ENCODE measurements around the gene TRAF1.

Gene TRAF1

DNA sequence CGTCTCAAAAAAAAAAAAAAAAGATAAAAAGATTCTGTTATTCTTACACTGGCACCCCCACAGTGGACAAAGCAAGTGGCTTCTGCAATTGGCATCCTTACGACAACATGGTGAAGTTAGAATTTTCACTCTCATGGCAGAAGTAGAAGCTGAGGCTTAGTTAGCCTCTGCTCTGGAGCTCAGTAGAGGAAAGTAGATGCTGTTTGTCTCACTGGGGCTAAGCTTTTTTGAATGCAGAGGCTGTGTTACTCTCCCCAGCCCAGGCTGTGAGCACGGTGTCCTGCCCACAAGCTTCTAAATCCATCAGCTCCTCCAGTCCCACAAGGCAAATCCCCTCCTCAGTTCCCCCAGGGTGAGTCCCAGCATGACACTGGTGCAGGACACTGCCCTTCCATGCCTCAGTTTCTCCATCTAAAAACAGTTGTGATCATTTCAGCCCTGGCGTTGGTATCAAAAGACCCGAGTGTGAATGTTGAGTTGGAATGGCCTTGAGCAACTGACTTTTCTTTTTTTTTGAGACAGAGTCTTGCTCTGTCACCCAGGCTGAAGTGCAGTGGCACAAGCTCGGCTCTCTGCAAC is 27.0 kb downstream of the TRAF1 start:
- no peaks in the 10 kb centered on the region for H3K36me3 ChIP-seq (ENCODE audit: insufficient read depth, low read depth, low read length)
- no peaks in the 10 kb centered on the region for H3K4me1 ChIP-seq (ENCODE audit: insufficient read depth, low read length)
- H3K27ac ChIP-seq (ENCODE audit: low read length) = no peak overlapping the region
- H3K9me3 ChIP-seq (ENCODE audit: insufficient read depth, low read depth, low read length) = no peaks in the 10 kb centered on the region
- H3K27me3 ChIP-seq (ENCODE audit: insufficient read depth, low read length) = peaks cover 9% of the 10 kb centered on the region
- no peak overlapping the region for H3K9ac ChIP-seq (ENCODE audit: low read depth, low read length)
- H3K4me3 ChIP-seq (ENCODE audit: low read length) = no peak overlapping the region

DNA sequence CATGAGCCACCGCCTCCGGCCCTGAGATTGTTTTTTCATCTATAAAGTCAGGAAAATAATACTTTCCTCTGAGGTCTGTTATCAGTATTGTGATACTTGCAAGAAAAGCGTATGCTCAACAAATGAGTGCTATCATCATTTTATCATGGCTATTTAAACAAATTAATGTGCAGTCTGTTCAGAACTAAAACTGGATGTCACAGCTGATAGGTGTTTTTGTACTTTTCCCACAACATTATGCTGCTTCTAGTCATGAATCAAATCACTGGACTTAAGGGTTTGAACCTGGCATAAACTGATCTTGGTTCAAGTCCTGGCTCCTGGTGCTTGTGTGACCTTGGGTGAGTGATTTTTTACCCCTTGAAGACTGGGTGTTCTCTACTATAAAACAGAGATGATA is 28.2 kb downstream of the TRAF1 start:
- Histone ChIP-seq H3K9me3 (ENCODE audit: insufficient read depth, low read depth, low read length) (no peaks in the 10 kb centered on the region), H3K27ac (ENCODE audit: low read length) (no peak overlapping the region), H3K36me3 (ENCODE audit: insufficient read depth, low read depth, low read length) (no peaks in the 10 kb centered on the region), H3K4me3 (ENCODE audit: low read length) (no peak overlapping the region), H3K27me3 (ENCODE audit: insufficient read depth, low read length) (peaks cover 21% of the 10 kb centered on the region), H3K9ac (ENCODE audit: low read depth, low read length) (no peak overlapping the region), H3K4me1 (ENCODE audit: insufficient read depth, low read length) (no peaks in the 10 kb centered on the region)

DNA sequence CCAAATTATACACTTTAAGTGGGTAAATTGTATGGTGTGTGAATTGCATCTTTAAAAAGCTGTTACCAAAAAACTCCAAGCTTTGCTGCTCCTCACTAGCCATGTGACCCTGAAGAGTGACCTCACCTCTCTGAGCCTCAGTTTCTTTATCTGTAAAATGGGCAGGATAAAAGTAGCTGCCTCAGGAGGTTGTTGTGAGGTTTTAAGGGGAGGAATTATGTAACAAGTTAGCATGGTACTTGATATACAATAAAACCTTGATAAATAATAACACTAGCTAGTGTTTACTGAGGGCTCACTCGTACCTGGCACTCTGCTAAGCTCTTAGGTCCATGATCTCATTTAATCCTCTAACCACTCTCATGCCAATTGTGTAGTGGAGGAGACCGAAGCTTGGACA is 30.6 kb downstream of the TRAF1 start:
- H3K9ac ChIP-seq (ENCODE audit: low read depth, low read length) = no peak overlapping the region
- no peak overlapping the region for H3K4me3 ChIP-seq (ENCODE audit: low read length)
- no peaks in the 10 kb centered on the region for H3K4me1 ChIP-seq (ENCODE audit: insufficient read depth, low read length)
- H3K27me3 ChIP-seq (ENCODE audit: insufficient read depth, low read length) = peaks cover 24% of the 10 kb centered on the region
- no peak overlapping the region for H3K27ac ChIP-seq (ENCODE audit: low read length)
- no peaks in the 10 kb centered on the region for H3K9me3 ChIP-seq (ENCODE audit: insufficient read depth, low read depth, low read length)
- no peaks in the 10 kb centered on the region for H3K36me3 ChIP-seq (ENCODE audit: insufficient read depth, low read depth, low read length)

DNA sequence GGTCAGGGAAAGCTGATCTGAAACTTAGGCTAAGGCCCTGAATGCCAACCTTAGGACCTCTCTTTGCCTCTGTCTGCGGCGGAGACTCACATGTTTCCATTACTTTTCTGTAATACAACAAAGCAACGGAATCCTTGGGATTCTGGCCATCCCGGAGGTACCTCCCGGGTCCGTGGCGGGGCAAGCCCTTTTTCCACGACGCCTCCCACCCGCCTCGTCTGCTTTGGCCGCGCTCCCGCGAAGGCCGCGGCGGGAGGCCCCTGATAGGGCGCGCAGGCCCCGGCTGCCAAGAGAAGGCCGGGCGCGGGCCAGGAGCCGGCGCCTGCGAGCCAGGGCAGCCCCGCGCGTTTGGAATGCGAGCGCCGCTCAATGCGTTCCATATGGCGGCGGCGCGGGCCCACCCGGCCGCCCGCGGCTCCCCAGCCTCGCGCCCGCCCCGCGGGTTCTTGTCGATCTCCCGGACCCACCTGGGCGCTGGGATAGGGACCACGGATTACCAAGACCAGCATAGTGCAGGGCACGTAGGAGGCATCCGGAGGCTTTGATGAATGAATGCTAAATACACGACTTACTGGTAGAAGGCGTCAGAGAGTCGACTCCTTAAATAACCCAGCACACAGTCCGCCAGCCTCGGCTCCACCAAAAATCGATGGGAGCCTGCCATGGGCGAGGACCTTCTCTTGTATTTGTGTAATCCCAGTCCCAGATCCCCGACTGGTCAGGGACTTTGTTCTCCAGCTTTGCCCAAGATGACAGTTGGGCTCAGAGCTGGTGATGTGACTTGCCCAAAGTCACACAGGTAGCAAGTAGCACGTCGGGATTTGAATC is 32.1 kb downstream of the TRAF1 start:
- Histone ChIP-seq H3K36me3 (ENCODE audit: insufficient read depth, low read depth, low read length) (no peaks in the 10 kb centered on the region), H3K9ac (ENCODE audit: low read depth, low read length) (no peak overlapping the region; the same call in 1 of the 2 replicates), H3K4me3 (ENCODE audit: low read length) (peak overlapping the region; percentile 62; the same call in 1 of the 2 replicates), H3K4me1 (ENCODE audit: insufficient read depth, low read length) (no peaks in the 10 kb centered on the region; the same call in 1 of the 2 replicates), H3K27me3 (ENCODE audit: insufficient read depth, low read length) (peaks cover 24% of the 10 kb centered on the region), H3K27ac (ENCODE audit: low read length) (no peak overlapping the region), H3K9me3 (ENCODE audit: insufficient read depth, low read depth, low read length) (no peaks in the 10 kb centered on the region)

DNA sequence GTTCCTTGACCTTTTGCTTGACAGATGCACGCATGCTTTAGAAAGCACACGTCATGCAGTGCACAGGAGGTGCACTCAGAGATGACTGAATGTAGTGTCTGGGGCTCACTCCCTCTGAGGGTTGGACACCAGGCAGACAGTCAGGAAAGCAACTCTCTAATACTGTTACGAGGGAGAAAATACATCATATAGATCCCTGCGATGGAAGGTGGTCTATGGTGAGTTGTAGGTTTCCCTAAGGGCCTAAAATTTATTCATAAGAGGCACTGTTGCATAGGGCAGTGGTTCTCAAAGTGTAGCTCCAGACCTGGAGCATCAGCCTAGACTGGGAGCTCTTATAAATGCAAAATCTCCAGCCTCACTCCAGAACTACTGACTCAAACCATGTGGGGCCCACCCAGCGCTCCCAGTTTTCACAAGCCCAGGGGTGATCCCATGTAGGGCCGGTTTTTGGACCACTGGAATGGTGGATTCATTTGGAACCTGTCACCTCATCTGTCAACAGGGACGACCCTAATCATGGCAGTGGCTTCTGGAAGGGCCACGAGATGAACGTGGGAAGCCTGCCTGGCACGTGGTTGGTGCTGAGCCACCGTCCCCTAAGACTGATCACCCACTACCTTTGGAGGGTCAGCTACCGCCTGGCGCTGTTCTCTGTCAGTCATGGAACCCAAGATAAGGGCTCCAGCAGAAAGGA is 32.8 kb downstream of the TRAF1 start:
- no peak overlapping the region for H3K4me3 ChIP-seq (ENCODE audit: low read length)
- H3K36me3 ChIP-seq (ENCODE audit: insufficient read depth, low read depth, low read length) = no peaks in the 10 kb centered on the region
- H3K9me3 ChIP-seq (ENCODE audit: insufficient read depth, low read depth, low read length) = no peaks in the 10 kb centered on the region
- peaks cover 24% of the 10 kb centered on the region for H3K27me3 ChIP-seq (ENCODE audit: insufficient read depth, low read length)
- H3K27ac ChIP-seq (ENCODE audit: low read length) = no peak overlapping the region
- no peaks in the 10 kb centered on the region; the same call in 1 of the 2 replicates for H3K4me1 ChIP-seq (ENCODE audit: insufficient read depth, low read length)
- no peak overlapping the region for H3K9ac ChIP-seq (ENCODE audit: low read depth, low read length)

DNA sequence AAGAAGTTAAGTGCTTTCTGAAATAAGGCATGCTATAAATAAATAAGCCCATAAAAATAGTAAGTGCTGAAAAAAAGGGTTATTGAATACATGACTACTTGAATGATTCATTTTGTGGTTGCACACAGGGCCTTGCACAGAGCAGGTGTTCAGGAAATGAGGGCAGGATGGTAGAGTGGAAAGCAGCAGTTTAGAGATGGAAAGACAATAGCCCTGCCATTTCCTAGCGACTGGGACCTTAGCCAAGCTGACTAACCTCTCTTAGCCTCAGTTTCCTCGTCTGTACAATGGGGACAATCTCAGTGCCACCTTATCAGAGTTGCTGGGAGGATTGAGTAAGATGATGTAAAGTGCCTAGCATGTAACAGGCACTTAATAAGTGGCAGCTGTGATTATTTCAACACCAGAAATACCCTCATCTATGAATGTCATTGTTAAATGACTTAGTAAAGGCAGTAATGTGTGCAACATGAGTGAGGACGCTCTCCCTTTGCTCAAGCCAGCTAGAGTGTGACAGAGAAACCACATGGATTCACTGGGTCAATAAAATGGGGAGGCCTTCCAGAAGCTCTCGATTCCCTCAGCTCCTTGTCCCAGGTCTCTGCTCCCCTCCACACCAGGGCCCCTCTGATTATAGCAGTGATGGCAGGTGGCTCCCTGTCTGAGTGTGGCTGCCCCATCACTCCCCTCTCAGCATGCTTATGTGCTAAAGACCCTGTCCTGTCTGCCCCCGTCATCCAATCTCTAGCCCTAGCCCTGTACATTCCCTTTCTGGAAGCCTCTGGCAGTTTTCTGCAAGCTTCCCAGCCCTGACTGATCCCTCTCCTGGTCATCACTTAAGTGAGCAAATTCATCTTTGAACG is 33.6 kb downstream of the TRAF1 start:
- Histone ChIP-seq H3K4me1 (ENCODE audit: insufficient read depth, low read length) (no peaks in the 10 kb centered on the region; the same call in 1 of the 2 replicates), H3K36me3 (ENCODE audit: insufficient read depth, low read depth, low read length) (no peaks in the 10 kb centered on the region), H3K9ac (ENCODE audit: low read depth, low read length) (no peak overlapping the region)

DNA sequence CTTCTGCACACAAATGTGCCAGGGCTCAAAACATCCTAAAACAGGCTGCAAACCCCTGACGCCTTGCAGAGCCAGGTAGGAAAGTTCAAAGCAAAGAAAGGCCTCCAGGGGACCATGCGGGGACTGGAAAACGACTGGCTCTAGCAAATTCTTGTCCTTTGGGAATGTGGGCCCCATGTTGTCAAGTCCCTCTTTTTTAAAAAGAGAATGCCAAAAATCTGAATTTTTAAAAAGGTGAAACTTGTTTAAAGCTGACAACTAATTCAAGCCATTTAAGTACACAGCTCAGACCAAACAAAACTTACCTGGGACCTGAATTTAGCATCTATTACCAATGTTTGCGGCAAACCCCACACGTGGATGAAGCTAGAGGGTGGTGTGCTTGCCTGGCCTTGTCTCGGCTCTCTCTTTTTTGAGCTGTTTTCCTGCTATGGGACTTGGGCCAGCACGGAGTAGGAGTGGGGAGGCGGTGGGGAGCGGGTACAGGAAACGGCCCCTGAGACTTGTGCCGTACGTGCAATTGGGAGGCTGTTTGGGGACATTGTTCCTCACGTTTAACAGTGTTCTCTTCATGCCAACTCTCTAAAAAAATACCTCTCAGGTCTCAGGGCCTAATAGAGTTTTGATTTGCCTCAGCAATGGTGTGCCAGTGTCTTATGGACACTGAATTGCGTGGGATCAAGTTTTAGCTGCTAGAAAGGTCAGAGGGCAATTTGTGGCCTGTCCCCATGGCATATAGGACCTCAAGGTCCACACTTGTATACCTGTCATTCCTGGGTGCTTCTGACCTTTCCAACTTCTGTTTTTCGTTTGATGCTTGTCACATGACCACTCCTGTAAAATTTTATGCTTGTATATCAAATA is 34.5 kb downstream of the TRAF1 start:
- no peak overlapping the region for H3K27ac ChIP-seq (ENCODE audit: low read length)
- H3K4me1 ChIP-seq (ENCODE audit: insufficient read depth, low read length) = no peaks in the 10 kb centered on the region; the same call in 1 of the 2 replicates
- H3K27me3 ChIP-seq (ENCODE audit: insufficient read depth, low read length) = peaks cover 24% of the 10 kb centered on the region
- H3K4me3 ChIP-seq (ENCODE audit: low read length) = no peak overlapping the region
- H3K9me3 ChIP-seq (ENCODE audit: insufficient read depth, low read depth, low read length) = no peaks in the 10 kb centered on the region
- H3K9ac ChIP-seq (ENCODE audit: low read depth, low read length) = no peak overlapping the region
- no peaks in the 10 kb centered on the region for H3K36me3 ChIP-seq (ENCODE audit: insufficient read depth, low read depth, low read length)

More for the DNA sequence above, 33.6 kb downstream of the TRAF1 start:
- H3K9me3 ChIP-seq (ENCODE audit: insufficient read depth, low read depth, low read length) = no peaks in the 10 kb centered on the region
- H3K27me3 ChIP-seq (ENCODE audit: insufficient read depth, low read length) = peaks cover 24% of the 10 kb centered on the region
- no peak overlapping the region for H3K27ac ChIP-seq (ENCODE audit: low read length)
- H3K4me3 ChIP-seq (ENCODE audit: low read length) = no peak overlapping the region

DNA sequence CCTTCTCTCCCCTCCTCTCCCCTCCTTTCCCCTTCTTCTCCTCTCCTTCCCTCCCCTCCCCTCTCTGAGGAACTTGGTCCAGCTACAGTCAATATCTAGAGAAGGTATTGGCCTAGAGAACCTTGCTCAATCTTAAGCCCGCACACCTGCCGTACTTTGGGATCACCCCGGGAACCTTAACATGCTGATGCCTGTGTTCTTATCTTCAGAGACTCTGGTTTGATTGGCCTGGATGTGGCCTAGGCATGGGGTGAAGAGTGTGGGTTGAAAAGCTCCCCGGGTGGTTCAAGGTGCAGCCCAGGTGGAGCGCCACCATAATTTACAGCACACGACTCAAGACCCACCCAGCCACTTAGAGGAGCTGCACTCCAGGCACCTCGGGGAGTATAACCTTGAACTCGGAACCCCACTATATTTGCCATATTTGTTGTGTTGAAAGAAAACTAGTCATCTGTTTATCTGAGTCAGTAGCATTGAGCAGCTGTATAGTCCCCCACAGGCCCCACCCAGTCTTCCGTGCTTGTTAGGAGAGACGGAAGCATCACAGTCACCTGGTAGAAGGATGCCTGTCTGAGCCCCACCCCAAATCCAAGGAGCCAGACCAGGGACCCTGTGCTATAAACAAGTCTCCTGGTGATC is 35.2 kb downstream of the TRAF1 start:
- H3K9ac ChIP-seq (ENCODE audit: low read depth, low read length) = no peak overlapping the region
- H3K4me1 ChIP-seq (ENCODE audit: insufficient read depth, low read length) = no peaks in the 10 kb centered on the region; the same call in 1 of the 2 replicates
- H3K9me3 ChIP-seq (ENCODE audit: insufficient read depth, low read depth, low read length) = no peaks in the 10 kb centered on the region
- H3K27me3 ChIP-seq (ENCODE audit: insufficient read depth, low read length) = peaks cover 24% of the 10 kb centered on the region
- H3K4me3 ChIP-seq (ENCODE audit: low read length) = no peak overlapping the region
- no peak overlapping the region for H3K27ac ChIP-seq (ENCODE audit: low read length)
- no peaks in the 10 kb centered on the region for H3K36me3 ChIP-seq (ENCODE audit: insufficient read depth, low read depth, low read length)

DNA sequence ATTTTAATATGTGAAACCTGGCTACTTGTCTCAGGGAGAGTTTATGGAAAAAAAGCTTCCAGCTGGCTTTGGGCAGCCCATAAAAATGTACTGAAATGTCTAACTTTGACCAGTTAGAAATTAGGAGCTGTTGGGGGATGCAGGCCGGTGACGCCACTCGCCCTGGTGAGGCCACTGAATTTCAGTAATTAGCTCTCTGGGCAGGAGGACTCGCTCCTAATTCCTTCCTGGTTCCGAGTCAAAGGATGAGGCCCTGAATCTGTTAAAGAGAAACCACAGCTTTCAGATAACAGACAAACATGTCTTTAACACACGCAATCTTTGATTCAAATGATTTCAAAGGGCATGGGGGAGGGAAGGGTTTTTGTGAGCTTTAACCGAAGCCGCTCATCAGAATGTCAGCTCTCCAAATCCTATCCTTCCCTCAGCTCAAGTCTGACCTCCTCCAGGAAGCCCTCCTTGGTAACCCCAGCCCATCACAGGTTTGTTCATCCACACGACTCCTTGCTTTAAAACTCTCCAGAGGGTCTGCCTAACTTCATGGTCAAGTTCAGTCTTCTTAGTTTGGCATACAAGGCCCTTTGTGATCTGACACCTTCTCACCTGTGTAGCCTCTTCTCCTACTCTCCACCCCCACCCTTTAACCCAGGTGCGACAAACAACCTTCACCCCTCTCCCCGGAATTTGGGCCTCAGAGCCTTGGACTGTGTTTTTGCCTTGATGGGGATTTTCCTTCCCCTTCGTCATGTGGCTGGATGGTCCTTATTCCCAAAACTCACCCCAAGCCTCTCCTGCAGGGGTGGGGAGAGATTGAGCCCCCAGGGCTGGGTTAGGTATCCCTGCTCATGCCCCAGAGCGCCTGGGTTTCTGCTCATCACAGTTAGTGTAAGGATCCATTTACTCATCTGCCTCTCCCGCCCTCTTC is 36.0 kb downstream of the TRAF1 start:
- no peak overlapping the region for H3K4me3 ChIP-seq (ENCODE audit: low read length)
- no peak overlapping the region for H3K27ac ChIP-seq (ENCODE audit: low read length)
- H3K9ac ChIP-seq (ENCODE audit: low read depth, low read length) = no peak overlapping the region
- no peaks in the 10 kb centered on the region for H3K36me3 ChIP-seq (ENCODE audit: insufficient read depth, low read depth, low read length)
- no peaks in the 10 kb centered on the region; the same call in 1 of the 2 replicates for H3K4me1 ChIP-seq (ENCODE audit: insufficient read depth, low read length)
- peaks cover 24% of the 10 kb centered on the region for H3K27me3 ChIP-seq (ENCODE audit: insufficient read depth, low read length)
- no peaks in the 10 kb centered on the region for H3K9me3 ChIP-seq (ENCODE audit: insufficient read depth, low read depth, low read length)

Data from iPS-20b (cell line).